HG03175 (cell line): ENCODE measurements around the gene MCM3AP.

Experiments used
- ATAC-seq: cut with Tn5 transposase; IDR thresholded peaks from one replicate; pipeline ENCODE4 v1.9.1; 2021; ENCODE audit warnings: mild to moderate bottlenecking, moderate library complexity; ENCODE audit not compliant: unreplicated experiment

MCM3AP gene

DNA sequence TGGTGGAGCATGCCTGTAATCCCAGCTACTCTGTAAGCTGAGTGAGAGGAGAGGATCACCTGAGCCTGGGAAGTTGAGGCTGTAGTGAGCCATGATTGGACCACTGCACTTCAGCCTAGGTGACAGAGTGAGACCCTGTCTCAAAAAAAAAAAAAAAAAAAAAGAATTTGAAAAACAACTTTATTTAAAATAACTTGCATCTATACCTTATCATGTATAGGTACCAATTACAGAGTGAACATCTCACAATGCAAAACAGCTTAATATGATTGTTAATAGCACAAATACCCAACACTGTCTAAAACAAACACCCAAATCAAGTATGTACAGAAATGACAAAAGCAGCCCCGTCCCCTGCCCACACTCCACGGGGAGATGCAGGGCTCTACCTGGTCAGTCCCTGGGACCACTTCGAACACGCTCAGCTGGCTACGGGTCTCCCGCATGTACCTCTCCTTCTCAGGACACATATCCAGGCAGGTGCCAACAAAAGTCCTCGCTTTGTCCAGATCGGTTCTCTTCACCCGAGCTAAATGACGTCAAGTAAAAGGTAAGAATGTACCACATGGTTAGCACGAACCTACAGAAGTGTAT, 10.5 kb downstream of the MCM3AP start:
- ATAC-seq, result no peak

DNA sequence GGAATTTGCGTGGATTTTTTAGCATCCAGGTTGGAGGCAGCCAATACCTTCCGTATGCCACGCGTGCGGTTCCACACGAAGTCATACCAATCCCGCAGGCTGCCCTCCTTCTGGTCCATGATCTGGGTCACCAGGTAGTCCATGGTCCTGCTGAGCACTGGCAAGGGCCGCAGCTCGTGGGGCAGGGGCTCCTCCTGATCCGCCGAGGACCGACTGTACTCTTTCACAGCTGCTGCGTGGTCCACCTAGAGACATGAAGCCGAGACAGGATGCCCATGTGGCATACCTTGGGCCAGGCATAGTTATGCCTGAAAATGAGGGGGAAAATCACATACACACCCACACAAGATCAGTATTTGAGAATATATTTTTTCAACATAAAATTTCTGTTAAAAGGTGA, 12.1 kb downstream of the MCM3AP start:
- ATAC-seq, result no peak

DNA sequence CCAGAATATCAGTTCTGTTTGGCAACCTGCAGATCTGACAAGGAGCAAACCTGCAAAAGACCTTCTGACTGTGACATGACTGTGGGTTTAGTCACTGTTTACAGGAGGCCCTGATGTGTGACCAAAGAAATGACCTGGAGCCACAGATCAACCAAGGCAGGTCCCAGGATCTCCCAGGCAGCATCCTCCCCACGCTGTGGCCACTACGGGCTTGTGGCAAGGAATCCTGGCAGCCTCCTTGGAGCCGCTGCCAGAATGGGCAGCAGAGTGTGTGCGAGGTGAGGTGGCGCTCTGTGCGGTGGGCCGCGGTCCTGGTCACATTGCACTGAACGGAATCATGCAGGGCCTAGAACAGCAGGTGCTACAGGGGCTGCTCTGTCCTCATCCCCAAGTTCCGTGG, 15.9 kb downstream of the MCM3AP start:
- no peak for ATAC-seq

DNA sequence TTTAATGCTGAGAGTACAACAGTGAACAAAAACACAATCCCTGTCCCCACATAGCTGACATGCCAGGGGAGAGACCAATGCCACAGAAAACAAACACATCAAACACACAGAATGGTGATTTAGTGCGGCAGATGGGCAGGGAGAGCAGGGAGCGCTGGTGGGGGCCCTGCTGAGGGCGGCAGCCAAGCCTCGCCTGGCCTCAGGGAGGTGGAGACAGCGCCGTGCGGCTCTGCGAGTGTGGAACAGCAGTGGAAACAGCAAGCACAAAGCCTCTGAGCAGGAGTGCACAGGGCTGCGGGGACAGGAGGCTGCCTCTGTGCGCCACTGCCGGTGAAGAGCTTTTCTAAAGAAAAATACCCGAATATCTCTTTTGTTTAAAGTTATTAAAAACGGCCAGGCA, 17.0 kb downstream of the MCM3AP start:
- no peak for ATAC-seq

DNA sequence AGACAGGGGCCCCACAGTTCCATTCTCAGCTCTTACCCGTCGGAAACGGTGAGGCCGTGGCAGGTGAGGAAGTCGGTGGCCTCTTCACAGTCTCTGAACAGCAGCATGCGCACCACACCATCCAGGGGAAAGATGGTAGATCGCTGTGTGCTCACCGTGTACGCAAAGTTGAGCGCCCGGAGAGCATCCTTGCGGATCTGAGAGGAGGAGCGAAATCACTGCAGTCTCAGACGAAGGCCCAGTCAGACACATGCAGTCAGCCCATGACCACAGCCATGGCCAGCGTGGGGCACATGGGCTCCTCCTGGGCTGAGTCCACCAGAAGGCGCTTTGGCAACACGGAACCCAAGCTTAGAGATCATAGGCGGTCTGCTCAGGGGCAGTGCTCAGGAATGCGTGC, 18.5 kb downstream of the MCM3AP start:
- ATAC-seq, result no peak

DNA sequence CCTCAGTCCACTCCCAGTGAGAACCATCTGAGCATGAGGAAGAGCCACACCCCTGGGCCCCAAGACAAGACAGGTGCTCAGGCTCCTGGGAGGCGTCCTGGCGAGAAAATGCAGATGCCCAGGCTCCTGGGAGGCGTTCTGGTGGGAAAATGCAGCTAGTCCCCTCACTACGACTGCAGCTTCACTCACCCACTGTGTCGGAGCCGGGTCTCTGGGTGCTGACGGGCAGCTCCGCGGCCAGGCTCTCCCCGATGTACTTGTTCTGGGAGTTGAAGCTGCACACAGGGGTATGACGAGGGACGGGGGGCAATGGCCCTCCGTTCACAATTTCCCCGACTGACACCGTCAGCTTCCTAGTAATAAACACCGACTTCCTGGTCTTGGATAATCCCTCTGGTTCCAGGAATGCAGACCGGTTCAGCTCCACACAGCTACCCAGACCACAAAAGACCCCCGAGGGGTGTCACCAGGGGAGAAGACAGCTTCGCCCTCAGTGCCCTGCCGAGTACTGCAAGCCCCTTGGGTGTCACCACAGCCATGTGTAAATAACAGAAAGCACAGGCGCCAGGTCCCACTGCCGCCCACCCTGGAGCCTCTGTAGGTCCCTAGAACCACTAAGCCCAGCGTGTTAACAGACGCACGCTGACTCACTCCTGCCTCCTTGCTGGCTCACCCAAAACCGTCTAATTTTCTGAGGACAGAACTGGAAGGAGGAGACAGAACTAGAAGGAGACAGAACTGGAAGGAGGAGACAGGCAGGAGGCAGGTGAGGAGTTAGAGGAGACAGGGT, 19.5 kb downstream of the MCM3AP start:
- no peak for ATAC-seq

DNA sequence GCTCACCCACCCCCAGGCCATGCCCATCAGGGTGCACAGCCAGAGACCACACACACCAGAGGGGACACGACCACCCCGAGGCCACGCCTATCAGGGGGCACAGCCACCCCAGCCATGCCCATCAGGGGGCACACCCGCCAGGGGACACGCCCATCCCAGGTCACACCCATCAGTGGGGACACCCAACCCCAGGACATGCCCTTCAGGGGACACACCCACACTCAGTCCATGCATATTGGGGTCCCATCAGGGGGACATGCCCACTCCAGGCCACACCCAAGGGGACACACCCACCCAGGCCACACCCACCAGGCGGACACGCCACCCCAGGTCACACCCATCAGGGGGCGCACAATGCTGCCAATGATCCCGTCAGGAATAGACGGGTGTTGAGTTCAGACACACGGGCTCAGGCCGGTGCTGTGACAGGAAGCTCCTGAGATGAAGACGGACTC, 20.7 kb downstream of the MCM3AP start:
- no peak for ATAC-seq

DNA sequence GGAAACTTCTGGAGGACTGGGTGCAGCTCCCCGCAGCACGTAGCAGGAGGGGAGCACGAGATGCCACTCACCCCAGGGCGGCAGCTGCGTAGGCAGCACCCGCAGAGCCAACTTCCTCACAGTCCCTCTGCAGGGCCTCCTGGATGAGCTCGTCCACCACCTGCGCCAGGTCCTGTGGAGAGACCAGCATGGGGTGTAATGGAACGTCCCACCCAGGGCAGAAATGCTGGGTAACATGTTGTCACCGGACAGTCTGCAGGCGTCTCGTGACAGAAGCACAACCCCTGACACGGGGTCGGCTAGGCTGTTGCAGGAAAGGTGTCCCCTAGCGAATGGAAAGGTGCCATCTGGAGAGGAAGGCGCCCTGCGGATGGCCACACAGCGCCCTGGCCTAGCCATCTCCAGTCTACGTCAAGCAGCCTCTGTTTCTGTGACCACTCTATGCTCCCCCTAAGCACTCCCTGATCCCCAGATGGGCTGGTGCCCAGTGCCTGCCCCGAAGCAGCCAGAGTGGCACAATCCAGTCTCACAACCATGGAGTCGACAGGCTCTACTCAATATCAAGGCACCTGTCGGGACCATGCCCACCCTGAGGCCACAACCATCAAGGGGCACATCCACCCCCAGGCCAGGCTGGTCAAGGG, 21.2 kb downstream of the MCM3AP start:
- ATAC-seq, result no peak

DNA sequence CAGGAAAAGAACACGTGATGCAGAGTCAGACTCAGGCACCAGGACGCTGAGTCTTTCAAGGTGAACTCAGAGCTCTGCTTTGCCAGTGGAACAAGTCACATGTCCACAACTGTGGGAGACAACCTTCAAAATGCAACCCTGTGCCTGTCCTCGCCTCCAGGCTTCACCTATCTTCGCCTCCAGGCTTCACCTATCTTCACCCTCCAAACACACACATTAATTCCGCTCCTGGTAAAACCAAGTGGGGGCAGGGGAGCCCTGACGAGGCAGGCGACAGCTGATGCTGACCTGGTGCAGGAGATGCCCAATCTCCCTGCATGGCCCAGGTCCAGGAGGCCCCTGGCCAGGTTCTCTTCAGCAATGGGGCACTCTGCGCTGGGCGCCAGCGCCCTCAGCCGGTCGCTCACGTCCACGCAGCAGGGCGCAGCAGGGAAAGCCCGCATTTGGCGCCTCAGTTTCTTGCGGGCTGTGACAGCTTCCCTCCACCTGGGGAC, 28.9 kb downstream of the MCM3AP start:
- ATAC-seq, result no peak

DNA sequence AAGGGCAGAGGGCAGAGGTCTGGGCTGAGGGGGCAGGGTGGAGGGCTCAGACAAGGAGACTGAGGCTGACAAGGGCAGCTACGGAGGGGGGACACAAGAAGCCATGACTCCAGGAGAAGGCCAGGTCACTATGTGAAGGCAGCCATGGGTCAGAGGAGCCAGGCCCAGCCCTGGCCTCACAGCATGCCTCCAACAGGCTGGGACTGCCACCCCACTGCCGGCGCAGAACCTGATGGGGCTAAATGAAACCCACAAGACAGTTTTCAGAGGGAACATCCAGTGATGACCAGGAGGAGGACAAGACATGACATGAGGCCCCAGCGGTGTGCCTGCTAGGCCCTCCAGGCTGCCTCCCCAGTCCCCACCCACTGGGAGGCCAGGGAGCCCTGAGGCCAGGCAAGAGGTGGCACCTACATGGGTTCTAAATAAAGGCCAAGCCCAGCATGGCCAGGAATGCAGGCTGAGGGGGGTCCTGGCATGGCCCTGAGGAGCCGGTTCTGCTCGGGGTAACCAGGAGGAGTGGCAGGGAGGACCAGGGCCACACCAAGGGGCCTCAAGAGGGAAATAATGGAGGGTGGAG, 29.6 kb downstream of the MCM3AP start:
- no peak for ATAC-seq

DNA sequence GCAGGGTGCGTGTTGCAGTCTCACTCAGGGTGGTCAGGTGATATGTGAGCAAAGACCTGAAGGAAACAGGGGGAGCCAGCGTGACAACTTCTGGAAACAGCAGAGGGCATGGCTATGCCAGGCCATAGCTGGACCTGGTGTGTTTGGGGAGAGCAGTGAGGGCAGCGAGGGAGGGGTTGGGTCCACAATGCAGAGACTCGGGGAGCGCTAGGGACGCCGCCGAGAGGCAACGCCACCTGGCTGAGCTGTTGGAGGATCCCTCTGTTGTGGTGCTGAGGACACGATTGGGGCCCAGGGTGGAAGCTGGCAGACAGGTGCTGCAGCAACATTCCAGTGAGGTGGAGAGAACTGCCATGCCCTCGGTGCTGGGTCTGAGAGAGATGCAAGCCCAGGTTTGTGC, 30.2 kb downstream of the MCM3AP start:
- no peak for ATAC-seq

DNA sequence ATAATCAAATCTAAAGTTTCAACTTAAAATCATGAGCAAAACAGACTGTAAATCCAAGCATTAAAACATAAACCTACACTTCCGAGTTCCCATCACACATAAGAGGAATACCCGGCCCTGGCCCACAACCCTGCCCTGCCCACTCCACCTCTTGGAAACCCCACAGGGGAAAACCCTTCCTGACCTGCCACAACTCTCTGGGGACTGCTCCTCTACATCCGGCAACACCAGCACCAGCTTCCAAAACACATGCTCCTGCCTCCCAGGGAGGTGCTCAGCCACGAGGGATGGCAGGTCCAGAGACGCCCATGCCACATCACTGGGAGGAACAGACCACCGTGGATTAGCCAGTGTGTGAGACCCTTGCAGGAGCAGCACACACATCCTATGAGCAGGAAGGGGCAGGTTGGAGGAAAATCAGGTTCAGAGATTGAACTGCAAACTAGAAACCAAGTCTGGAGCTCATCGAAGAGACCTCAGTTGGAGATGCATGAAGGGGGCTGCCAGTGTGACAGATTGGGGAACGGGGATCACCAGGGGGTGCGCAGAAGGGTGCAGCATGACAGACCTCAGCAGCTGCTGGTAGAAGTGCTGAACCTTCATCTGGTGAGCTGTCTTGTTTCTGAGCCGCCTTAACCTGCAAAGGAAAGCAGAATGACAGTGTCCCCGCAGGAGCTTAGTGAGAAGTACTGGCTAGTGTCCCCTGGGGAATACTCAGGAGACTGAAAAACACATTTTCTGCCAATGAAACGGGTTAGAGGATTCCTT, 31.0 kb downstream of the MCM3AP start:
- no peak for ATAC-seq

DNA sequence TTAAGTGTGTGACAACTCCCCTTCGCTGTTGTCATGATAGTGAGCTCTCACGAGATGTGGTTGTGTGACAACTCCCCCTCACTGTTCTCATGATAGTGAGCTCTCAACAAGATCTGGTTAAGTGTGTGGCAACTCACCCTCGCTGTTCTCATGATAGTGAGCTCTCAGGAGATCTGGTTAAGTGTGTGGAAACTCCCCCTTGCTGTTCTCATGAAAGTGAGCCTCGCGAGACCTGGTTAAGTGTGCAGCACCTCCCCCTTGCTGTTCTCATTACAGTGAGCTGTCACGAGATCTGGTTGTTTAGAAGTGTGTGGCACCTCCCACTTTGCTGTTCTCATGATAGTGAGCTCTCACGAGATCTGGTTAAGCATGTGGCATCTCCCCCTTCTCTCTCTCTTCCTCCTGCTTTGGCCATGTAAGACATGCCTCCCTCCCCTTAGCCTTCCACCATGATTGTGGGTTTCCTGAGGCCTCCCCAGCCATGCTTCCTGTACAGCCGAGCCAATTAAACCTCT, 31.7 kb downstream of the MCM3AP start:
- peak; percentile 49 for ATAC-seq

DNA sequence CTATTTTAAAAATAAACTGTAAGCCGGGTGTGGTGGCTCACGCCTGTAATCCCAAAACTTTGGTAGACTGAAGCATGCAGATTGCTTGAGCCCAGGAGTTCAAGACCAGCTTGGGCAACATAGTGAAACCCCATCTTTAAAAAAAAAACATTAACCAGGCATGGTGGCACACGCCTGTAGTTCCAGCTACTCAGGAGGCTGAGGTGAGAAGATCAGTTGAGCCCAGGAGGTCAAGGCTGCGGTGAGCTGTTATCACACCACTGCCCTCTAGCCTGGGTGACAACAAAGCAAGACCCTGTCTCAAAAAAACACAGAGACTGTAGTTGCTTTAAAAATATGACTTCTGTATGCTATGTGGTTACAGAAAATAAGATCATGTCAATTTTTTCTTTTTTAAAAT, 32.6 kb downstream of the MCM3AP start:
- no peak for ATAC-seq

DNA sequence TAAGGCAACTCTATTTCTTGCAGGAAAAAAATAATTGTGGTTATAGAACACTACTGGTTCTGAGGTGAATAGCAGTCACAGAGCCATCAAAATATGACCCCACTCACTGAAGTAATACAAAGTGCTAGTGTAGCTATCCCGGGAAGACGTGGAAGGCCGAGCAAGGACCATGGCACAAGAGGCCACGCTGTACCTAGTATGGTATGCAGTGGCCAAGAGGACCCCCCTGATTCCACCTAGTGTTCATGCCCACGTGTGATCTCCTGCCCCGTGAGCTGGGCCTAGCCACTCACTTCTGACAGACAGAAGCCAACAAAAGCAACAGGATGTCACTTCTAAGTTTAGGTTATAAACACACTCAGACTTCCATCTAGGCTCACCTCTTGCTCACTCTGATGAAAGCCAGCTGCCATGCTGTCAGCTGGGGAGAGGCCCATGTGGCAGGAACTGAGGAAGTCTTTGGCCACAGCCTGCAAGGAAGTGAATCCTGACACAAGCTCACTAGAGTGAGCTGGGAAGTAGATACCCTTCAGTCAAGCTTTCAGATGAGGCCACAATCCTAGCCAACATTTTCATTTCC, 35.2 kb downstream of the MCM3AP start:
- ATAC-seq, result no peak

DNA sequence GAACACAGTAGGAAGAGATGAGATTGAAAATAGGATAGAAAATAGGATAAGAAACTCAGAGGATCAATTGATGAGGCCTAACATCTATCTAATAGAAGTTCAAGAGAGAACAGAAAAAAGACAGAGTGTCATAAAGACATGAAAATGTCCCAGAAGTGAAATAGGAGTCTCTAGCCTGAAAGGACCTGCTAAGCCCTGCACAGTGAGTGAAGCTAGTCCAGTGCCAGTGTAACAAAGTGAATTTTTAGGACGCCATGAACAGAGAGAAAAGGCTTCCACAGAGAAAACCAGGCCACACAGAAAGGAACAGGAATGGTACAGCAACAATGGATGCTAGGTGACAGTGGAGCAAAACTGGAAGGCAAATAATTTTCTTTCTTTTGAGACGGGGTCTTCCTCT, 36.6 kb downstream of the MCM3AP start:
- ATAC-seq, result no peak

DNA sequence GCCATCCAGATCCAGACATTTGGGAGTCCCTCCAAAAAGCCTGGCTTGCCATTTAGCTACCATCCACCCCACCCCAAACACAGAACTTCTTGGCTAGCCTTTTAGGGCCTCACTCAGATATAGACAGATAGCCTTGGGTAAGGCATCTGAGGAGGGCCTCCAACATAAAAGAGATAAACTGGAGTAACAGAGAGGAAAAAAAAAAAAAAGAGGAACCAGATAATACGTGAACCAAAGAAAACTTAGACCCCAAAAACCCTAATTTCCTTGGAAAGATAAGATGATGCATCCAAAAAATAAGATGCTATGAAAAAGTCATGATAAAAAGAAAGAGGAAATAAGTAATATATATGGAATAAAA, 37.0 kb downstream of the MCM3AP start:
- no peak for ATAC-seq

DNA sequence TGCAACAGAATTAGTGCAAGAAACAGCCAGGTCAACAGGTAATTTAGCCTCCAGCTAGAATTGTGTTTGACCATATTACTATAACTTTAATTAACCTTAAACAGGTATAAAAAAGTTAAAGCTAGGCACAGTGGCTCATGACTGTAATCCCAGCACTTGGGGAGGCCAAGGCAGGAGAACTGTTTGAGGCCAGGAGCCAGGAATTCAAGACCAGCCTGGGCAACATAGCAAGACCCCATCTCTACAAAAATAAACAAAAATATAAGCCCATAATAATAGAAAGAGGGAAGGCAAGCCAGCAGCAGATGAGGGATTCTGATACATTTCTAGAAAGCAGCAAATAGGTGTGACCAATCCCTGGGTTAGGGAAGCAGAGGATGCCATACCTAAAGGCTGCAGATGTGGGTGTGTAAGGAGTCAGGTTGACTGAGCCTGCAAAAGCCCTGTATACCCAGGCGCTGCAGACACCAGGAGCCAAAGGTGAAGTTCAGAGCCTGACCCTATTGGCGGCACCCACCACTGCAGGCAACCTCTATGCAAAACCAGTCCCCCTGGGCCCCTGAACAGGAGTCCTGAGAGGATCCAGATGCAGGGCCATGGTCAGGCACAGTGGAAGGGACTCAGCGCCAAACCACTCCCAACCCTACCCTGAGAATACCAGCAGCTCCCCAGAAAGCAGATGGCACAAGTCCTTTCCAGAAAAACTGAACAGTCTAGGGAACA, 37.6 kb downstream of the MCM3AP start:
- no peak for ATAC-seq

DNA sequence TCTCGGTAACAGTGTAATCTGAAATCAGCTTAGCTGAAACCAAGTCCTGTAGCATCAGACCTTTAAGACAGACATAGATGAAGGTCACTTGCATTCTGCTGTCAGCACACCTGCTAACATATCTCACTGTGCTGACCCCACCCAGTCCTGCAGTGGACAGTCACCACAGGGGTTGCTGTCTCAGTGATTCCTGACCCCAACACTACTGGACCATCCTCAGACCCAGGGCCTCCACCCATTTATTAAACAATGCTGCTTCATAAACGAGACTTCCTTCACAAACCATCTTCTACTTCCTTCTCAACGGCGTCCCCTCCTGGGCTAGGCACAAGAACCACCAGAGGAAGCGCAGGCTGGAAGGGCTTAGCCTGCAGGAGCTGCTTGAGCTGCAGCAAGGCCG, 39.1 kb downstream of the MCM3AP start:
- no peak for ATAC-seq
